IPS-18a (cell line): Measurements from ENCODE around the gene POLN.
"Not testable (repeated sequence)": the region's sequence is repeated elsewhere in the genome, so short reads cannot be mapped to it uniquely, and the experiment has no call there.

Source experiments
- H3K27ac ChIP-seq: one replicate; pipeline ENCODE4 v1.5.1; 2013; ENCODE audit warnings: low read length
- H3K27me3 ChIP-seq: one replicate; pipeline ENCODE4 v1.6.1; 2013; ENCODE audit warnings: mild to moderate bottlenecking, low read length; ENCODE audit not compliant: control insufficient read depth, insufficient read depth
- H3K36me3 ChIP-seq: one replicate; pipeline ENCODE4 v1.6.1; 2013; ENCODE audit warnings: low read depth, low read length; ENCODE audit not compliant: control insufficient read depth
- H3K4me1 ChIP-seq: one replicate; pipeline ENCODE4 v1.6.1; 2013; ENCODE audit warnings: low read depth, low read length; ENCODE audit not compliant: control insufficient read depth
- H3K4me3 ChIP-seq: one replicate; pipeline ENCODE4 v1.5.1; 2013; ENCODE audit warnings: low read length
- H3K9ac ChIP-seq: one replicate; pipeline ENCODE4 v1.6.1; 2013; ENCODE audit warnings: mild to moderate bottlenecking, low read length, moderate library complexity
- H3K9me3 ChIP-seq: one replicate; pipeline ENCODE4 v1.6.1; 2013; ENCODE audit warnings: low read depth, low read length; ENCODE audit not compliant: control insufficient read depth

Gene POLN

GRCh38 chr4:2043396-2044118 lies 198.4 kb downstream of the POLN start:
- Histone ChIP-seq H3K9me3 (no peaks in the 10 kb centered on the region), H3K9ac (no peak overlapping the region), H3K4me1 (no peaks in the 10 kb centered on the region), H3K4me3 (no peak overlapping the region), H3K36me3 (no peaks in the 10 kb centered on the region), H3K27me3 (peaks cover 51% of the 10 kb centered on the region), H3K27ac (no peak overlapping the region)

- Histone ChIP-seq H3K27me3 (peaks cover 55% of the 10 kb centered on the region), H3K4me3 (no peak overlapping the region), H3K9me3 (no peaks in the 10 kb centered on the region), H3K9ac (no peak overlapping the region), H3K27ac (no peak overlapping the region), H3K36me3 (no peaks in the 10 kb centered on the region), H3K4me1 (no peaks in the 10 kb centered on the region)
Observed at GRCh38 chr4:2042947-2043395, 198.9 kb downstream of the POLN start.

GRCh38 chr4:2042204-2042946 lies 199.5 kb downstream of the POLN start:
- Histone ChIP-seq H3K4me3 (peak overlapping the region; percentile 61), H3K9me3 (no peaks in the 10 kb centered on the region), H3K27ac (no peak overlapping the region), H3K9ac (no peak overlapping the region), H3K27me3 (peaks cover 55% of the 10 kb centered on the region), H3K4me1 (no peaks in the 10 kb centered on the region), H3K36me3 (no peaks in the 10 kb centered on the region)

- no peaks in the 10 kb centered on the region for H3K9me3 ChIP-seq
- H3K9ac ChIP-seq, result no peak overlapping the region
- peak overlapping the region; percentile 61 for H3K4me3 ChIP-seq
- H3K27me3 ChIP-seq, result peaks cover 55% of the 10 kb centered on the region
- no peaks in the 10 kb centered on the region for H3K36me3 ChIP-seq
- H3K27ac ChIP-seq, result no peak overlapping the region
- no peaks in the 10 kb centered on the region for H3K4me1 ChIP-seq
Observed at GRCh38 chr4:2041239-2042130, 200.4 kb downstream of the POLN start.

- H3K9ac ChIP-seq, result no peak overlapping the region
- no peak overlapping the region for H3K27ac ChIP-seq
- H3K36me3 ChIP-seq, result no peaks in the 10 kb centered on the region
- H3K4me3 ChIP-seq, result peak overlapping the region; percentile 61
- no peaks in the 10 kb centered on the region for H3K4me1 ChIP-seq
- no peaks in the 10 kb centered on the region for H3K9me3 ChIP-seq
- peaks cover 59% of the 10 kb centered on the region for H3K27me3 ChIP-seq
Observed at GRCh38 chr4:2040391-2041238, 201.3 kb downstream of the POLN start.

- H3K4me1 ChIP-seq, result no peaks in the 10 kb centered on the region
- H3K27me3 ChIP-seq, result peaks cover 50% of the 10 kb centered on the region
- H3K4me3 ChIP-seq, result no peak overlapping the region
- H3K9me3 ChIP-seq, result no peaks in the 10 kb centered on the region
- no peak overlapping the region for H3K9ac ChIP-seq
- no peak overlapping the region for H3K27ac ChIP-seq
- H3K36me3 ChIP-seq, result no peaks in the 10 kb centered on the region
Observed at GRCh38 chr4:2036866-2037265, 205.1 kb downstream of the POLN start.

GRCh38 chr4:2036327-2036726 lies 205.6 kb downstream of the POLN start:
- H3K4me1 ChIP-seq, result no peaks in the 10 kb centered on the region
- H3K27ac ChIP-seq, result no peak overlapping the region
- no peak overlapping the region for H3K9ac ChIP-seq
- H3K9me3 ChIP-seq, result no peaks in the 10 kb centered on the region
- H3K36me3 ChIP-seq, result no peaks in the 10 kb centered on the region
- no peak overlapping the region for H3K4me3 ChIP-seq
- peaks cover 46% of the 10 kb centered on the region for H3K27me3 ChIP-seq

GRCh38 chr4:2031161-2031560 lies 210.8 kb downstream of the POLN start:
- not testable (repeated sequence) for H3K4me1 ChIP-seq, H3K4me3 ChIP-seq, H3K36me3 ChIP-seq, H3K9me3 ChIP-seq, H3K27ac ChIP-seq, H3K9ac ChIP-seq
- peaks cover 14% of the 10 kb centered on the region for H3K27me3 ChIP-seq

- H3K4me3 ChIP-seq, H3K9me3 ChIP-seq: not testable (repeated sequence)
Observed at GRCh38 chr4:2027120-2027519, 214.8 kb downstream of the POLN start.

GRCh38 chr4:2025817-2026216 lies 216.1 kb downstream of the POLN start:
- no peaks in the 10 kb centered on the region for H3K4me1 ChIP-seq
- H3K9me3 ChIP-seq, result peaks cover 4% of the 10 kb centered on the region
- no peaks in the 10 kb centered on the region for H3K36me3 ChIP-seq
- no peak overlapping the region for H3K27ac ChIP-seq
- H3K27me3 ChIP-seq, result no peaks in the 10 kb centered on the region
- H3K9ac ChIP-seq, result no peak overlapping the region
- no peak overlapping the region for H3K4me3 ChIP-seq

More at GRCh38 chr4:2027120-2027519, 214.8 kb downstream of the POLN start:
- not testable (repeated sequence) for H3K36me3 ChIP-seq, H3K27me3 ChIP-seq, H3K4me1 ChIP-seq, H3K9ac ChIP-seq, H3K27ac ChIP-seq

- H3K9ac ChIP-seq, result no peak overlapping the region
- no peaks in the 10 kb centered on the region for H3K27me3 ChIP-seq
- H3K36me3 ChIP-seq, result no peaks in the 10 kb centered on the region
- H3K4me1 ChIP-seq, result no peaks in the 10 kb centered on the region
- H3K9me3 ChIP-seq, result peaks cover 4% of the 10 kb centered on the region
- no peak overlapping the region for H3K27ac ChIP-seq
- no peak overlapping the region for H3K4me3 ChIP-seq
Observed at GRCh38 chr4:2024683-2025082, 217.2 kb downstream of the POLN start.
